Pancreas (tissue), 10 donors: ENCODE data around the gene ACSF3. TPM values are rescaled to one million over a fixed set of nuclear protein-coding genes. Genes with fewer than 3 reads are reported as not detected.
"Not testable (repeated sequence)": the region's sequence is repeated elsewhere in the genome, so short reads cannot be mapped to it uniquely, and the experiment has no call there.

Experiments used
- ATAC-seq, 4 donors: fragments of 200-7000 bp; cut with Tn5 transposase; one replicate each; pipeline versions ENCODE4 v1.8.0 to v1.9.1; 2020; ENCODE audit warnings: mild to moderate bottlenecking in 4 of 4, moderate library complexity in 4 of 4
- DNase-seq, 6 donors: peaks; one replicate each; pipeline ENCODE4 v3.0.0-alpha.2; 2020
- FAIRE-seq: peaks from 2 replicates; lab custom pipeline; 2012; peaks lifted over from hg19 to GRCh38; lab: Jason Lieb, UNC
- H3K27ac ChIP-seq, 4 donors: fragments of 200-600 bp; sonication (generic); 1 replicate in 3 of 4; 2 replicates in 1 of 4; pipeline versions ENCODE4 v1.5.0 to v1.8.0; 2020
- H3K27me3 ChIP-seq, 4 donors: fragments of 200-600 bp; one replicate each; pipeline ENCODE4 v1.8.0; 2021
- H3K36me3 ChIP-seq, 3 donors: fragments of 200-600 bp; sonication (generic) in 1 of 3; one replicate each; pipeline versions ENCODE4 v1.5.0 to v1.8.0; 2020 to 2021
- H3K4me1 ChIP-seq, 3 donors: fragments of 200-600 bp; one replicate each; pipeline ENCODE4 v1.8.0; 2021
- H3K4me3 ChIP-seq, 4 donors: fragments of 200-600 bp; sonication (generic) in 2 of 4; one replicate each; pipeline versions ENCODE4 v1.5.0 to v1.8.0; 2020 to 2021
- H3K9me3 ChIP-seq, 4 donors: fragments of 200-600 bp; one replicate each; pipeline ENCODE4 v1.8.0; 2021
- WGBS, 2 donors: extraction: QIAGEN DNeasy Blood & Tissue Kit; methylation state at CpG; one replicate each; pipeline ENCODE4 v1.1.7; 2013; 5-methylcytosine and 5-hydroxymethylcytosine counted together
- intact Hi-C, 3 donors: fragments of 100-400 bp; cut with DNase I; formaldehyde crosslinking; loops; one replicate each; pipeline versions ENCODE4 v1.11.1 to v1.14.2; 2022
- polyA plus RNA-seq, 2 donors: library from polyadenylated mRNA; stranded (reverse); fragments of 200-250 nt; gene quantifications; one replicate each; pipeline ENCODE4 v1.2.3, GENCODE V29; 2013
- total RNA-seq, 6 donors: library from RNA; stranded (reverse); fragmentation: NEBNext Ultra II Directional in 4 of 6; extraction: Animal tissue kit (Norgen Biotek cat#: 25700) in 4 of 6; gene quantifications; one replicate each; pipeline versions ENCODE4 v1.2.1 to v1.2.4, GENCODE V29; 2021 to 2023
- TF ChIP-seq, protein P1 (sequence below), 4 donors: fragments of 200-600 bp; sonication (generic) in 3 of 4; IDR thresholded peaks; one replicate each; pipeline versions ENCODE4 v1.5.0 to v1.8.0; 2021; ENCODE audit warnings: antibody characterized with exemption in 4 of 4
- donor health status: healthy with polysubstance abuse.
- donor health status: DM: no; HTN: no; CAD: no; lungs with moderate emphysema.
- donor health status: DM: no; HTN: no; CAD: no.
- donor health status: control.
- donor health status: control.
- donor health status: Bipolar disorder and iron deficiency.
- donor health status: DM: yes; HTN: yes; CAD: no.
- donor health status: DM: no; HTN: no; CAD: no.
- donor health status: DM: no; HTN: no; CAD: no.
- donor health status: DM: yes; HTN: yes; CAD: no.

Gene ACSF3
- total and polyA plus RNA-seq, 8 donors = 17.3 to 36.9 (median 20.8) TPM

DNA sequence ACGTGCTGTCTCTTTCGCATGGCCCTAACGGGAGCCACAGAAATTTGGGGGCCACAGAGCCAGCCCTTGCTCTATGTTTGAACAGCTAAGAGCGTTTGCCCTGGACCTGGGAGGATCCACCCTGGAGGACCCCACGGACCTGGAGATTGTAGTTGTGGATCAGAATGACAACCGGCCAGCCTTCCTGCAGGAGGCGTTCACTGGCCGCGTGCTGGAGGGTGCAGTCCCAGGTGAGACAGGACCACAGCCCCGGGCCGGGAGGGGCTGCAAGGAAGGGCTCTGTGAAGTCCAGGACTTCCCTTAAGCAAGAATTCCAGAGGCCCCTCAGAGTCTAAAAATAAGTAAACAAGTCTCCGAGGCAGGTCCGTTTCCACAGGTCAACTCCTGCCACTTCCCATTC lies 89.8 kb downstream of the ACSF3 start:
- WGBS, 2 donors = 22 to 25% methylated on average over 13 of the region's 13 CpGs
- FAIRE-seq = no peak
- TF ChIP-seq, protein P1, sequence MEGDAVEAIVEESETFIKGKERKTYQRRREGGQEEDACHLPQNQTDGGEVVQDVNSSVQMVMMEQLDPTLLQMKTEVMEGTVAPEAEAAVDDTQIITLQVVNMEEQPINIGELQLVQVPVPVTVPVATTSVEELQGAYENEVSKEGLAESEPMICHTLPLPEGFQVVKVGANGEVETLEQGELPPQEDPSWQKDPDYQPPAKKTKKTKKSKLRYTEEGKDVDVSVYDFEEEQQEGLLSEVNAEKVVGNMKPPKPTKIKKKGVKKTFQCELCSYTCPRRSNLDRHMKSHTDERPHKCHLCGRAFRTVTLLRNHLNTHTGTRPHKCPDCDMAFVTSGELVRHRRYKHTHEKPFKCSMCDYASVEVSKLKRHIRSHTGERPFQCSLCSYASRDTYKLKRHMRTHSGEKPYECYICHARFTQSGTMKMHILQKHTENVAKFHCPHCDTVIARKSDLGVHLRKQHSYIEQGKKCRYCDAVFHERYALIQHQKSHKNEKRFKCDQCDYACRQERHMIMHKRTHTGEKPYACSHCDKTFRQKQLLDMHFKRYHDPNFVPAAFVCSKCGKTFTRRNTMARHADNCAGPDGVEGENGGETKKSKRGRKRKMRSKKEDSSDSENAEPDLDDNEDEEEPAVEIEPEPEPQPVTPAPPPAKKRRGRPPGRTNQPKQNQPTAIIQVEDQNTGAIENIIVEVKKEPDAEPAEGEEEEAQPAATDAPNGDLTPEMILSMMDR (IDR thresholded peaks at IDR 0.05) = no peak

DNA sequence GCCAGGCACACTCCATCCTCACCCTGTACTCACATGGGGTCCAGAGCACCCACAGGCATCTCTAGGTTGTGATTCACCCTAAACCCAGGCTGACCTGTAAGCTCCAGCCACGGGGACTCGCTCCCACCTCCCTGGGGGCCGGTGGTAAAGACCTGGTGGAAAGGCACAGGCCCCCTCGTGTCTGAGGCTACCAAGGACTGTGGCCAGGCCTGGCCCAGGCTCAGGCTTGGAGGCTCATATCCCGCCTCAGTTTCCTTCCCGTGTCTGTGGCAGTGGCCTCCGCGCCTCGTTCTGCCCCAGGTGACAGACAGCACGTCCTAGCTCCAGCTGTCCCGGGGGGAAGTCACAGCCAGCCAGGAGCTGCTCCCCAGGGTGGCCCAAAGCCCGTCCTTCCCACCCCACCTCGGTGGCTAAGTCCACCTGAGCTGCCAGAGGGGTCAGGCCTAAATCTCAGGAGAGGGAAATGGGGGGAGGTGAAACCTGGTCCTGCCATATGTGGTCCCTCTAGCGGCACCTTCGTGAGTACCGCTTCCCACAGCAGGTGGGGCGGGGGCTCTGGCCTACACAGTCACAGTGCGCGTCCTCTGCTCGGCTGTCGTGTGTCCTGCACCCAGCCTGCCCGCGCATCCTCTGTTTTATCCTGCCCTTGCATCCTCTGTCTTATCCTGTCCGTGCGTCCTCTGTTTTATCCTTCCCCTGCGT lies 90.5 kb downstream of the ACSF3 start:
- FAIRE-seq (no peak), DNase-seq (peak in 2 of 6 donors; percentile 17 to 71), ATAC-seq (peak in 1 of 4 donors; percentile 20)
- H3K4me3 ChIP-seq = no peak overlapping the region
- 56 to 63% methylated on average over 26 of the region's 26 CpGs for WGBS, 2 donors
- intact Hi-C loops = no loop called here
- H3K9me3 ChIP-seq = no peaks in the 10 kb centered on the region
- no peaks in the 10 kb centered on the region for H3K36me3 ChIP-seq
- TF ChIP-seq, protein P1 (IDR thresholded peaks at IDR 0.05) = no peak
- no peaks in the 10 kb centered on the region for H3K4me1 ChIP-seq
- no peak overlapping the region for H3K27ac ChIP-seq
- no peaks in the 10 kb centered on the region for H3K27me3 ChIP-seq

More for the DNA sequence above, 89.8 kb downstream of the ACSF3 start:
- Histone ChIP-seq H3K36me3 (no peaks in the 10 kb centered on the region), H3K4me1 (no peaks in the 10 kb centered on the region), H3K4me3 (no peak overlapping the region), H3K27ac (no peak overlapping the region), H3K27me3 (no peaks in the 10 kb centered on the region), H3K9me3 (no peaks in the 10 kb centered on the region)
- DNase-seq (peak in 2 of 6 donors; percentile 15 to 49), ATAC-seq (no peak)
- intact Hi-C loops = no loop called here

DNA sequence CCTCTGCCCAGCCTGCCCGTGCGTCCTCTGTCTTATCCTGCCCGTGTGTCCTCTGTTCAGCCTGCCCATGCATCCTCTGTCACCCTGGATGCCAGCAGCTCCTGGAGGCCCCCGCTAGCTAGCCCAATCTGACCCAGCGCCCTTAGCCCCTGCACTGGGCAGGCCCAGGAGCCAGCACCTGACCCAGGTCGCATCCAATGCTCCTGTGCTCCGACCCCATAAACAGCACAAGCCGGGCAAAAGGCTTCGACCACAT lies 91.0 kb downstream of the ACSF3 start:
- H3K4me1 ChIP-seq = no peaks in the 10 kb centered on the region
- H3K36me3 ChIP-seq = no peaks in the 10 kb centered on the region
- no peaks in the 10 kb centered on the region for H3K27me3 ChIP-seq
- no peak overlapping the region for H3K4me3 ChIP-seq
- intact Hi-C loops = no loop called here
- ATAC-seq (peak in 1 of 4 donors; percentile 4), DNase-seq (peak in 2 of 6 donors; percentile 8 to 21), FAIRE-seq (no peak)
- WGBS, 2 donors = 62 to 67% methylated on average over 9 of the region's 9 CpGs
- no peak overlapping the region for H3K27ac ChIP-seq
- no peaks in the 10 kb centered on the region for H3K9me3 ChIP-seq
- TF ChIP-seq, protein P1 (IDR thresholded peaks at IDR 0.05) = no peak

DNA sequence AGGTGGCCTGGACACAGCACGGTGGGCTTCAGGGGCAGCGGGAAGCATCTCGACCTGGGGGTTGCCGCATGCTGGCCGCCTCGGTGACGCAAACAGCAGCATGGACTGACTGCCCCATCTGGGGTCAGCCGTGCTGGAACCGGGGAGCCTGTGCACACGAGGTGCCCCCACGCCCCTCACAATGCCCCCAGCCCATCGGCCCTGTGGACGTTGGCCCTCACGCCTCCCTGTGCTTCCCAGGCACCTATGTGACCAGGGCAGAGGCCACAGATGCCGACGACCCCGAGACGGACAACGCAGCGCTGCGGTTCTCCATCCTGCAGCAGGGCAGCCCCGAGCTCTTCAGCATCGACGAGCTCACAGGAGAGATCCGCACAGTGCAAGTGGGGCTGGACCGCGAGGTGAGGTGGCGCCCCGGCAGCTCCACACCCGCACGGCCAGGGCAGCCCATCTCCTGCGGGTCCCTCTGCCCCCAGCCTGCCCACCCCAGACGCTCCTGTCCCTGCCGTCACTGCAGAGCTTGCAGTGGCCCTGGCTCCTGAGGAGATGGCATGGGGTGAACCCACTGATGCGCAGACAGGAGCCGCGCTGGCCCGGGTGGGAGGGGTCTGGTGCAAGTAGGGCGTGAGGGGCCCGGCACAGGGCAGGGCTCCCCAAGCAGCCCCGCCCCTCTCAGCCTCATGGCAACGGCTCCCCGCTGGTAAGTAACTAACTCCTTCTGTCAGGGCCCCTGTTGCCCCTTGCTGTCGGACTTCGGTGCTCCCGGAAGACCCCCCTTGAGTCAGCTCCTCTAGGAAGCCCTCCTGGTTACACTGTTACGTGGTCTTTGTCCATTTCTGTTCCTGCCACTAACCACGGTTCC lies 91.5 kb downstream of the ACSF3 start:
- FAIRE-seq (no peak), DNase-seq (peak in 3 of 6 donors; percentile 15 to 77 (median 56)), ATAC-seq (peak in 2 of 4 donors; percentile 11 to 32)
- intact Hi-C loops = no loop called here
- TF ChIP-seq, protein P1 (IDR thresholded peaks at IDR 0.05) = no peak
- no peaks in the 10 kb centered on the region for H3K4me1 ChIP-seq
- no peak overlapping the region for H3K4me3 ChIP-seq
- H3K27ac ChIP-seq = no peak overlapping the region
- 59 to 66% methylated on average over 41 to 48 of the region's 48 CpGs for WGBS, 2 donors
- H3K36me3 ChIP-seq = no peaks in the 10 kb centered on the region
- H3K27me3 ChIP-seq = no peaks in the 10 kb centered on the region
- no peaks in the 10 kb centered on the region for H3K9me3 ChIP-seq

DNA sequence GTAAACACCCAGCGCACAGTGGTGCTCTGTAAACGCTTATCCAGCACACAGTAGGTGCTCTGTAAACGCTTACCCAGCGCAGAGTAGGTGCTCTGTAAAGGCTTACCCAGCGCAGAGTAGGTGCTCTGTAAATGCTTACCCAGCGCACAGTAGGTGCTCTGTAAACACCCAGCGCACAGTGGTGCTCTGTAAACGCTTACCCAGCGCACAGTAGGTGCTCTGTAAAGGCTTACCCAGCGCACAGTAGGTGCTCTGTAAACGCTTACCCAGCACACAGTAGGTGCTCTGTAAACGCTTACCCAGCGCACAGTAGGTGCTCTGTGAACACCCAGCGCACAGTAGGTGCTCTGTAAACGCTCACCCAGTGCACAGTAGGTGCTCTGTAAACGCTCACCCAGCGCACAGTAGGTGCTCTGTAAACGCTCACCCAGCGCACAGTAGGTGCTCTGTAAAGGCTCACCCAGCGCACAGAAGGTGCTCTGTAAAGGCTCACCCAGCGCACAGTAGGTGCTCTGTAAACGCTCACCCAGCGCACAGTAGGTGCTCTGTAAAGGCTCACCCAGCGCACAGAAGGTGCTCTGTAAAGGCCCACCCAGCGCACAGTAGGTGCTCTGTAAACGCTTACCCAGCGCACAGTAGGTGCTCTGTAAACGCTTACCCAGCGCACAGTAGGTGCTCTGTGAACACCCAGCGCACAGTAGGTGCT lies 92.4 kb downstream of the ACSF3 start:
- H3K4me1 ChIP-seq, H3K27me3 ChIP-seq, ATAC-seq, H3K4me3 ChIP-seq, H3K9me3 ChIP-seq, H3K36me3 ChIP-seq, FAIRE-seq, intact Hi-C loops, H3K27ac ChIP-seq: not testable (repeated sequence)
- peak in 2 of 6 donors; percentile 3 to 14 for DNase-seq
- 69 to 84% methylated on average over 28 to 30 of the region's 30 CpGs for WGBS, 2 donors

DNA sequence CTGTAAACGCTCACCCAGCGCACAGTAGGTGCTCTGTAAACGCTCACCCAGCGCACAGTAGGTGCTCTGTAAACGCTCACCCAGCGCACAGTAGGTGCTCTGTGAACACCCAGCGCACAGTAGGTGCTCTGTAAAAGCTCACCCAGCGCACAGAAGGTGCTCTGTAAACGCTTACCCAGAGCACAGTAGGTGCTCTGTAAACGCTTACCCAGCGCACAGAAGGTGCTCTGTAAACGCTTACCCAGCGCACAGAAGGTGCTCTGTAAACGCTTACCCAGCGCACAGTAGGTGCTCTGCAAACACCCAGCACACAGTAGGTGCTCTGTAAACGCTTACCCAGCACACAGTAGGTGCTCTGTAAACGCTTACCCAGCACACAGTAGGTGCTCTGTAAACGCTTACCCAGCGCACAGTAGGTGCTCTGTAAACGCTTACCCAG lies 93.0 kb downstream of the ACSF3 start:
- H3K4me3 ChIP-seq, H3K9me3 ChIP-seq, FAIRE-seq, ATAC-seq, H3K27me3 ChIP-seq, intact Hi-C loops, H3K27ac ChIP-seq, H3K4me1 ChIP-seq, H3K36me3 ChIP-seq: not testable (repeated sequence)
- peak in 2 of 6 donors; percentile 4 to 9 for DNase-seq
- 72 to 79% methylated on average over 20 of the region's 20 CpGs for WGBS, 2 donors
